Measurements from ENCODE around the gene AWAT2.

AWAT2 gene

GRCh38 chrX:69996113-69996468 lies 53.6 kb downstream of the AWAT2 start:
- DNase-seq (ENCODE audit: low read depth in 2 of 2), result no peak

- DNase-seq (ENCODE audit: low read depth in 2 of 2), result no peak
Measured at GRCh38 chrX:69995362-69996112, 54.2 kb downstream of the AWAT2 start.

GRCh38 chrX:69993494-69993893 lies 56.2 kb downstream of the AWAT2 start:
- DNase-seq (ENCODE audit: low read depth in 2 of 2), result no peak

- no peak for DNase-seq (ENCODE audit: low read depth in 2 of 2)
Measured at GRCh38 chrX:69991685-69992084, 58.1 kb downstream of the AWAT2 start.

All from fibroblast of skin of left biceps (primary cell).